Hippocampal formation (tissue), 2 donors: ENCODE data around the gene THSD4.

ENCODE experiments used
- DNase-seq, 2 donors: peaks; one replicate each; lab custom pipeline; 2025; lab: John Stamatoyannopoulos, UW

The THSD4 gene

GRCh38 chr15:71329497-71330260 lies 214.4 kb downstream of the THSD4 start:
- DNase-seq, result no peak

DNA sequence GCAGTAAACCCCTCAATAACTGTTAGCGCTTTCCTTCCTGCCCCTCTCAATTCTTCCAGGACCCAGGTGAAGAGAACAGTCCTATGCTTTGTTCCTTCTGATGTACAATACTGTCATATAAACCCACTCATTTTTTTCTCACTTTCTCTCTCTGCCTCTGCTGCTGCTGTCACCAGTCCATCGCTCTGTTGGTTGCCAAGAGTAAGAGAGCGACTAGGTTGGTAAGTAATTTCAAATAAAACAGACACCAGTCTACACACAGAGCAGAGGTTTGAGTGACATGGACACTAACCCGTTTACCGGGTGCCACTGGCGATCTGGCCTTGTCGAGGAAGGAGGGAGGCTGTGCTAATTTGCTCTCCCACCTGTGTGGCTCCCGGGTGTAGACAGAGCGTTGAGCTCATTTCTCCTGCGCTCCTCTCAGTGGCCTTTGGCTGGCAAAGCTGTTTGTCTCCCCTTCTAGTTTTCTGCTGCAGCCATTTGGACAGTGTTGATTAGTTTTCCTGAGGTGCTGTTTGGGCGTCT lies 215.4 kb downstream of the THSD4 start:
- no peak for DNase-seq

DNA sequence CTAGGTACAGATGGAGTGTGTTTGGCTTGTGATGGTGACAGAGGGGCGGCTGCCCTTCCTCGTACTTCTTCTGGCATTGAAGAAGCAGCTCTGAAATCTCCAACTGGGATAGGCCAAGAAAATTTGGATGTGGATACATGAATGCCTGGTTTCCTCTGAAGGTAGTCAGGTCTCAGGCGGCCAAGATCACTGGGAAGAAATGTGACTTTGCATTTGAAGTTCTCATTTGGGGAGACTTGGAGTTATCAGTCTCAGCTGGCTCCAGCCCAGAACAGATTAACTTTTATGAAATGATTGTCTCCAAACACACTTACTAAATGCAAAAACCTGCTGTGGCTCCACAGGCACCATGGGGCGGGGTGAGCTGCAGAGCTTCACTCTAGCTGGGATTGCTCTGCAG lies 215.9 kb downstream of the THSD4 start:
- no peak for DNase-seq

- no peak for DNase-seq
These were observed 217.2 kb downstream of the THSD4 start for GRCh38 chr15:71332431-71333004.

GRCh38 chr15:71333136-71333700 lies 217.9 kb downstream of the THSD4 start:
- no peak for DNase-seq

GRCh38 chr15:71333839-71334238 lies 218.6 kb downstream of the THSD4 start:
- DNase-seq, result no peak

DNA sequence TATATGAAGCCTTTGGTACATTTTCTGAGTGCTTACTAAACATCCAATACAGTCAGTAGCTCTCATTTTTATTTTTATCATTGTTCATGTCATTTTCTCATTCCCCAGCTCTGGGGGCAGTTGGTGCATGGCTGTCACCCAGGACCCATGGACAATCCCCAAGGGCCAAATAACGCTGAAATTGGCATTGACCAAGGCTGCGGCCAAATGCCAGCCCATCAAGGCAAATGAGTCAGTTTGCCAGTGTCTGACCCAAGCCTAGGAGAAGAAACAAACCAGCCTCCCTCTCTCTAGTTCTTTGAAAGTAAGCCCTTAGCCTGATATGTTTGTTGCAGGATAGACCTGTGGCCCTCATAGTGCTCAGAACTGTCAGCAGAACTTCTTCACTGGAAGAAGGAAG lies 219.2 kb downstream of the THSD4 start:
- no peak for DNase-seq

DNA sequence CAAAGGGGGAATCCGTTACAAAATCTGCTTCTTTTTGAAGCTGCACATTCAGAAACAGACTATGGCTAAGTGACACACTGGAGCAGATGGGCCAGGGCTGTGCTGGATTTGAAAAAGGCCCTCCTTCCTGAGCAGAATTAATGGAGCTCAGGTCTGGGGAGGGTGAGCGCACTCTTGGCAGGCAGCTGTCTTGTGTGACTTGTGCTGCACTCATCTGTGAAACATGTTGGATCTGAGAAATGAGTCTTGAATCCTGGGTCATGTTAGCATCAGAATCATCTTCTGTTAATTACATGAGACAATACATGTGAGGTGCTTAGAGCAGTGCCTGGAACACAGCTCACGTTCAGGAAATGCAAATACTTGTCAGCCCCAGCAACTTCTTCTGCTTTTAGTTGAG lies 219.6 kb downstream of the THSD4 start:
- DNase-seq, result no peak

- DNase-seq, result no peak
These were observed 220.3 kb downstream of the THSD4 start for GRCh38 chr15:71335591-71335990.

- DNase-seq, result no peak
These were observed 221.4 kb downstream of the THSD4 start for GRCh38 chr15:71336671-71337070.

- DNase-seq, result no peak
These were observed 222.1 kb downstream of the THSD4 start for GRCh38 chr15:71337197-71337845.

GRCh38 chr15:71338265-71338664 lies 223.0 kb downstream of the THSD4 start:
- DNase-seq, result no peak

GRCh38 chr15:71338827-71339542 lies 223.7 kb downstream of the THSD4 start:
- DNase-seq, result no peak

- DNase-seq, result no peak
These were observed 226.7 kb downstream of the THSD4 start for GRCh38 chr15:71341811-71342550.

DNA sequence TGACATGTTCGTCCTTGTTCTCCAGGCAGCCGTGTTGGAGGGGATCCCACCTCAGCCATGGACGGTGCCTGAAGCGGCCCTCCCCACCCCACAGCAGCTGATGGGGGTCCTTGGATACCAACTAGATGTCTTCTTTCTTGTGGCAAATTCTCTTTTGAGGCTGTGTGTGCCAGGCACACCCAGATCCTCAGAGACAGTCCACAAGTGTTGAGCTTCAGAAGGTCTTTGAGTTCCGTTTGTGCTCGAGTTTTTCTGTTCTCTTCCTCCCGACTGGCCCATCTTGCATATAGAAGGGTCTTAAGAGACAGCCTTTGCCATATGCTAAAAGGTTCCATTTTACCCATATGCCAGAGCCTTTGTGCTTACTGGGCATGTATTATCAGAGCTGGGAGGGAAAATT lies 227.4 kb downstream of the THSD4 start:
- DNase-seq, result no peak

DNA sequence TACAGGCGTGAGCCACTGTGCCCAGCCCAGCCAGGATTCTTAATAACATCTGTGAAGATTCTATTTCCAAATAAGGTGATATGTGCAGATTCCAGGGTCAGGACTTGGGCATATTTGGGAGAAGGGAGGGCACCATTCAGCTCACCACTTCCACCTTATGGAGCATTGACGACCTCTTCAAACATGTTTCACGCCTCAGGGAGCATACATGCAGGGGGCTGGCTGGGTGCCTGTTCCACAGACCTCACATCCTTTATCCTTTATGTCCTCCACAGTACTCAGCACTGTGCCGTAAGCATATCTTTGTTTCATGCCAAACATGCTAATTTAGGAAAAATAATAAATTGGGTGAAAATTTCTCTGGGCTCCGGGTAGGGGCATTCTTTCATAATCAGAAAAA lies 229.0 kb downstream of the THSD4 start:
- DNase-seq, result no peak

DNA sequence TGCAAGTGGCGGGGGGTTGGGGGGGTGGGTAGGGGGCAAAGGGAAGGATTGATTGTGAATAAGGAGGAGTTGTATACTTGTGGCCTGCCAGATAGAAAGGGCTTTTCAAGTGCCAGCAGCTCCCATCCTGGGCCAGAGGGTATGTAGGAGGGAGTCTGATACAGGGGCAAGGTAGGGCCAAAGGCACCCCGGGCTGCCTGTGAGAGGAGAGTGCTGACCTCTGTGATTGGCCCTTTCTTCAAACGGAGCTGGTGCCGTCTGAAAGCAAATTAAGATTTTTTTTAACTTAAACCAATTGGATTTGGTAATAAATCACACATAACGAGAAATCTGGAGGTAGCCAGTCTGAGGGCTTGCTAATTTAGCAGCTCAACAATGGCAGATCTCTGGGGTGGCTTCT lies 229.9 kb downstream of the THSD4 start:
- DNase-seq, result no peak

DNA sequence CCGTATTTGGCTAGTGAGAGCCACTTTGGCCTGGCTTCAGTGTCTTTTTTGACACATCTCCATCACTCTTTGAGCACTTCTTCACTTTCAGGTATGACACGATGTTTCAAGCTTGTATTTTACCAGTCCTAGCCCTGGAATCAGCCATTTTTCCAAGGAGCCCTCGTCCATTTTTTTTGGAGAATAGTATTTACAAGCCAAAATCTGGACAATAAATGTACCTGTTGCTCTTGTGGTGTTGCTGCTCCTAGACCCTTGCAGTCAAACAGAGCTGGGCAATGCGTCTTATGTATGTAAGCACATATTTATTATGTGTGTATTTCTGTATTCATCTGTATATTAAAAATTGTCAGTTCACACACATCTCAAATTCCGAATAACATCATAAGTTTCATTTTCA lies 231.2 kb downstream of the THSD4 start:
- DNase-seq, result no peak

- peak in 1 of 2 donors; percentile 4 for DNase-seq
These were observed 233.3 kb downstream of the THSD4 start for GRCh38 chr15:71348597-71348996.

GRCh38 chr15:71349336-71349735 lies 234.1 kb downstream of the THSD4 start:
- DNase-seq, result no peak
